Liver (tissue), 9 donors: ENCODE measurements around the gene NDUFAF7. TPM values are rescaled to one million over a fixed set of nuclear protein-coding genes. Genes with fewer than 3 reads are reported as not detected.

Experiments
- DNase-seq: peaks from one replicate; pipeline ENCODE4 v3.0.0-alpha.2; 2017; ENCODE audit warnings: low spot score
- H3K27ac ChIP-seq, 2 donors: one replicate each; pipeline ENCODE4 v1.7.0; 2013; ENCODE audit warnings: inconsistent platforms in 2 of 2, low read length in 2 of 2, control low read depth in 1 of 2, low read depth in 1 of 2, mild to moderate bottlenecking in 1 of 2
- H3K27me3 ChIP-seq, 4 donors: one replicate each; pipeline versions ENCODE4 v1.6.1 to v1.7.0; 2013; ENCODE audit warnings: low read length in 3 of 4, inconsistent platforms in 1 of 4, mild to moderate bottlenecking in 1 of 4, moderate library complexity in 1 of 4; ENCODE audit not compliant: control insufficient read depth in 4 of 4, insufficient read depth in 4 of 4
- H3K36me3 ChIP-seq, 4 donors: one replicate each; pipeline versions ENCODE4 v1.6.1 to v1.7.0; 2013; ENCODE audit warnings: low read length in 3 of 4, mild to moderate bottlenecking in 3 of 4, low read depth in 1 of 4, moderate library complexity in 1 of 4; ENCODE audit not compliant: control insufficient read depth in 4 of 4, insufficient read depth in 3 of 4
- H3K4me1 ChIP-seq, 4 donors: one replicate each; pipeline versions ENCODE4 v1.6.1 to v1.7.0; 2013; ENCODE audit warnings: low read length in 3 of 4, mild to moderate bottlenecking in 3 of 4, moderate library complexity in 1 of 4; ENCODE audit not compliant: control insufficient read depth in 4 of 4, insufficient read depth in 4 of 4
- H3K4me3 ChIP-seq, 3 donors: one replicate each; pipeline versions ENCODE4 v1.6.1 to v1.7.0; 2013; ENCODE audit warnings: low read length in 3 of 3, control low read depth in 1 of 3, low read depth in 1 of 3, mild to moderate bottlenecking in 1 of 3
- H3K9ac ChIP-seq, 2 donors: one replicate each; pipeline ENCODE4 v1.7.0; 2013; ENCODE audit warnings: low read length in 2 of 2, mild to moderate bottlenecking in 2 of 2, moderate library complexity in 2 of 2, control low read depth in 1 of 2, low read depth in 1 of 2
- H3K9me3 ChIP-seq, 4 donors: one replicate each; pipeline versions ENCODE4 v1.6.1 to v1.7.0; 2013; ENCODE audit warnings: low read length in 3 of 4; ENCODE audit not compliant: control insufficient read depth in 4 of 4
- EGR1 ChIP-seq, 2 donors: IDR thresholded peaks; 2 replicates each; pipeline ENCODE4 v1.6.1; 2016 to 2018; ENCODE audit warnings: antibody characterized with exemption in 2 of 2, low read depth in 2 of 2
- FOXA1 ChIP-seq: IDR thresholded peaks from 2 replicates; pipeline ENCODE4 v1.6.1; 2016; ENCODE audit warnings: antibody characterized with exemption
- FOXA2 ChIP-seq: IDR thresholded peaks from 2 replicates; pipeline ENCODE4 v1.6.1; 2016; ENCODE audit warnings: antibody characterized with exemption
- GABPA ChIP-seq, 2 donors: IDR thresholded peaks in 1 of 2; conservative IDR thresholded peaks in 1 of 2; 2 replicates each; pipeline ENCODE4 v1.6.1; 2016; ENCODE audit warnings: antibody characterized with exemption in 2 of 2, mild to moderate bottlenecking in 1 of 2, moderate library complexity in 1 of 2
- HNF4A ChIP-seq, 2 donors: conservative IDR thresholded peaks; 2 replicates each; pipeline ENCODE4 v1.6.1; 2016; ENCODE audit warnings: antibody characterized with exemption in 2 of 2, mild to moderate bottlenecking in 2 of 2
- HNF4G ChIP-seq: IDR thresholded peaks from 2 replicates; pipeline ENCODE4 v1.6.1; 2016; ENCODE audit warnings: antibody characterized with exemption
- JUND ChIP-seq, 2 donors: IDR thresholded peaks; 2 replicates each; pipeline ENCODE4 v1.6.1; 2016; ENCODE audit warnings: antibody characterized with exemption in 2 of 2
- NR2F2 ChIP-seq: IDR thresholded peaks from 2 replicates; pipeline ENCODE4 v1.6.1; 2016; ENCODE audit warnings: antibody characterized with exemption
- RAD21 ChIP-seq, 2 donors: IDR thresholded peaks; 2 replicates each; pipeline ENCODE4 v1.6.1; 2016; ENCODE audit warnings: antibody characterized with exemption in 2 of 2, mild to moderate bottlenecking in 2 of 2
- REST ChIP-seq: IDR thresholded peaks from 2 replicates; pipeline ENCODE4 v1.6.1; 2016; ENCODE audit warnings: antibody characterized with exemption, mild to moderate bottlenecking
- RXRA ChIP-seq, 2 donors: IDR thresholded peaks; 2 replicates each; pipeline ENCODE4 v1.6.1; 2017 to 2018; ENCODE audit warnings: antibody characterized with exemption in 2 of 2, mild to moderate bottlenecking in 1 of 2
- SP1 ChIP-seq: IDR thresholded peaks from 2 replicates; pipeline ENCODE4 v1.6.1; 2018; ENCODE audit warnings: antibody characterized with exemption, mild to moderate bottlenecking
- TAF1 ChIP-seq: conservative IDR thresholded peaks from 2 replicates; pipeline ENCODE4 v1.6.1; 2016; ENCODE audit warnings: antibody characterized with exemption, mild to moderate bottlenecking
- YY1 ChIP-seq: IDR thresholded peaks from 2 replicates; pipeline ENCODE4 v1.6.1; 2016; ENCODE audit warnings: antibody characterized with exemption, mild to moderate bottlenecking
- ZBTB33 ChIP-seq: IDR thresholded peaks from 2 replicates; pipeline ENCODE4 v1.6.1; 2016; ENCODE audit warnings: antibody characterized with exemption
- WGBS: extraction: QIAGEN DNeasy Blood & Tissue Kit; methylation state at CpG from one replicate; pipeline ENCODE4 v1.1.7; 2013; 5-methylcytosine and 5-hydroxymethylcytosine counted together
- polyA plus RNA-seq, 2 donors: library from polyadenylated mRNA; stranded (reverse) in 1 of 2; unstranded in 1 of 2; fragments of 200-250 nt in 1 of 2; fragments of >200 nt in 1 of 2; fragmentation: Nextera tagmentation in 1 of 2; extraction: Ambion mirVana in 1 of 2; gene quantifications; one replicate each; pipeline versions ENCODE4 v1.2.1 to v1.2.3, GENCODE V29; 2013 to 2015
- total RNA-seq, 2 donors: library from RNA; depleted of rRNA; stranded (reverse); fragments of >200 nt; gene quantifications; one replicate each; pipeline ENCODE4 v1.2.3, GENCODE V29; 2014
- TF ChIP-seq, protein P1 (sequence below): IDR thresholded peaks from 2 replicates; pipeline ENCODE4 v1.6.1; 2016; ENCODE audit warnings: antibody characterized with exemption
- TF ChIP-seq, protein P2 (sequence below): fragments of 150-350 bp; IDR thresholded peaks from 2 replicates; pipeline ENCODE4 v1.5.1; 2017; ENCODE audit warnings: improper control_type of control experiment, low read depth, low read length; ENCODE audit not compliant: missing input control
- TF ChIP-seq, protein P3 (sequence below): IDR thresholded peaks from 2 replicates; pipeline ENCODE4 v1.6.1; 2016; ENCODE audit warnings: antibody characterized with exemption
- donor health status: healthy.
- donor health status: healthy.
- donor health status: healthy.
- donor health status: healthy.
- donor health status: healthy.

The NDUFAF7 gene
- total and polyA plus RNA-seq, 4 donors: 8.7 to 13.6 (median 11.3) TPM

DNA sequence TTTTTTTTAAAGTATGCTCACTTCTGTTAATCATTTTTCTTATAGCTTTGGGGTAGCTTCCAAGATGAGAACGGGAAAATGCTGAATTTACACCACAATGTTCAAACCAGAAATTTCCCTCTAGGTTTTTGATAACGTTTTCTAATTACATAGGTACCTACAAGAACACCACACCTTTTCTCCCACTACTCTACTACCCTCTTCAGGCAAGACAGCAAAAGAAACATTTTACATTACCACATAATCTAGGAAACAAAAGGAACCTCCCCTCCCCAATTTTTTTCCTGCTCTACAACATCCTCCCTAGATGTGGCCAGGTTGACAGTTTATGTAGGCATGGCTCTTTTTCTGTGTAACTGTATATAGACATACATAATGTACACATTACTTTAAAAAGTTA is 32.4 kb downstream of the NDUFAF7 start:
- Histone ChIP-seq H3K27ac (no peak overlapping the region), H3K9ac (no peak overlapping the region), H3K4me1 (no peaks in the 10 kb centered on the region), H3K4me3 (no peak overlapping the region), H3K36me3 (peaks cover 0 to 22% (median 18%) of the 10 kb centered on the region in 4 donors), H3K27me3 (no peaks in the 10 kb centered on the region), H3K9me3 (no peaks in the 10 kb centered on the region)
- DNase-seq: no peak
- TF ChIP-seq GABPA (IDR thresholded peaks at IDR 0.05 in 1 of 2, conservative IDR thresholded peaks at IDR 0.05 in 1 of 2) (no peak), SP1 (no peak), HNF4G (no peak), REST (no peak), YY1 (no peak), FOXA1 (no peak)
- TF ChIP-seq, protein P1, sequence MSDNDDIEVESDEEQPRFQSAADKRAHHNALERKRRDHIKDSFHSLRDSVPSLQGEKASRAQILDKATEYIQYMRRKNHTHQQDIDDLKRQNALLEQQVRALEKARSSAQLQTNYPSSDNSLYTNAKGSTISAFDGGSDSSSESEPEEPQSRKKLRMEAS: no peak
- TF ChIP-seq, protein P2, sequence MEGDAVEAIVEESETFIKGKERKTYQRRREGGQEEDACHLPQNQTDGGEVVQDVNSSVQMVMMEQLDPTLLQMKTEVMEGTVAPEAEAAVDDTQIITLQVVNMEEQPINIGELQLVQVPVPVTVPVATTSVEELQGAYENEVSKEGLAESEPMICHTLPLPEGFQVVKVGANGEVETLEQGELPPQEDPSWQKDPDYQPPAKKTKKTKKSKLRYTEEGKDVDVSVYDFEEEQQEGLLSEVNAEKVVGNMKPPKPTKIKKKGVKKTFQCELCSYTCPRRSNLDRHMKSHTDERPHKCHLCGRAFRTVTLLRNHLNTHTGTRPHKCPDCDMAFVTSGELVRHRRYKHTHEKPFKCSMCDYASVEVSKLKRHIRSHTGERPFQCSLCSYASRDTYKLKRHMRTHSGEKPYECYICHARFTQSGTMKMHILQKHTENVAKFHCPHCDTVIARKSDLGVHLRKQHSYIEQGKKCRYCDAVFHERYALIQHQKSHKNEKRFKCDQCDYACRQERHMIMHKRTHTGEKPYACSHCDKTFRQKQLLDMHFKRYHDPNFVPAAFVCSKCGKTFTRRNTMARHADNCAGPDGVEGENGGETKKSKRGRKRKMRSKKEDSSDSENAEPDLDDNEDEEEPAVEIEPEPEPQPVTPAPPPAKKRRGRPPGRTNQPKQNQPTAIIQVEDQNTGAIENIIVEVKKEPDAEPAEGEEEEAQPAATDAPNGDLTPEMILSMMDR: no peak
- TF ChIP-seq, protein P3, sequence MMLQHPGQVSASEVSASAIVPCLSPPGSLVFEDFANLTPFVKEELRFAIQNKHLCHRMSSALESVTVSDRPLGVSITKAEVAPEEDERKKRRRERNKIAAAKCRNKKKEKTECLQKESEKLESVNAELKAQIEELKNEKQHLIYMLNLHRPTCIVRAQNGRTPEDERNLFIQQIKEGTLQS: no peak
- WGBS: 89% methylated on average over 2 of the region's 2 CpGs

GRCh38 chr2:37267685-37268084 is 36.2 kb downstream of the NDUFAF7 start:
- H3K9me3 ChIP-seq: no peaks in the 10 kb centered on the region
- no peaks in the 10 kb centered on the region for H3K27me3 ChIP-seq
- H3K36me3 ChIP-seq: peaks cover 0 to 31% (median 23%) of the 10 kb centered on the region in 4 donors
- no peak overlapping the region for H3K27ac ChIP-seq
- no peak overlapping the region for H3K4me3 ChIP-seq
- H3K9ac ChIP-seq: no peak overlapping the region
- no peaks in the 10 kb centered on the region for H3K4me1 ChIP-seq
- DNase-seq: no peak
- TF ChIP-seq NR2F2 (no peak), FOXA1 (no peak), JUND (IDR thresholded peaks at IDR 0.05) (no peak), EGR1 (IDR thresholded peaks at IDR 0.05; ENCODE audit: low read depth in 2 of 2) (no peak), TAF1 (no peak), RXRA (IDR thresholded peaks at IDR 0.05) (no peak), HNF4A (conservative IDR thresholded peaks at IDR 0.05) (no peak), HNF4G (no peak), ZBTB33 (no peak), FOXA2 (no peak), SP1 (no peak), GABPA (IDR thresholded peaks at IDR 0.05 in 1 of 2, conservative IDR thresholded peaks at IDR 0.05 in 1 of 2) (no peak), REST (no peak), RAD21 (IDR thresholded peaks at IDR 0.05) (no peak)
- TF ChIP-seq, protein P3: no peak
- TF ChIP-seq, protein P2: no peak
